Endothelial cell of umbilical vein (primary cell): Measurements from ENCODE around the gene KAZALD1.

Experiments
- EZH2 ChIP-seq: IDR thresholded peaks from 2 replicates; pipeline ENCODE4 v1.6.1; 2012; ENCODE audit warnings: borderline replicate concordance, low read depth, mild to moderate bottlenecking, moderate library complexity, low read length, inconsistent platforms; ENCODE audit not compliant: severe bottlenecking
- FOS ChIP-seq: IDR thresholded peaks from 2 replicates; pipeline ENCODE4 v1.6.1; 2011; ENCODE audit warnings: mild to moderate bottlenecking, low read length, moderate library complexity, borderline replicate concordance; ENCODE audit not compliant: insufficient read depth
- GATA2 ChIP-seq: IDR thresholded peaks from 2 replicates; pipeline ENCODE4 v1.7.0; 2011; ENCODE audit warnings: low read depth, mild to moderate bottlenecking, moderate library complexity, mixed read lengths, low read length; ENCODE audit not compliant: insufficient read length, insufficient read depth
- JUN ChIP-seq: IDR thresholded peaks from 2 replicates; pipeline ENCODE4 v1.6.1; 2011; ENCODE audit warnings: borderline replicate concordance, low read depth; ENCODE audit not compliant: insufficient read length, insufficient read depth
- POLR2A ChIP-seq: IDR thresholded peaks from 2 replicates; pipeline ENCODE4 v1.6.1; 2012; ENCODE audit warnings: low read depth, mild to moderate bottlenecking, control low read depth, low read length
- POLR2AphosphoS5 ChIP-seq: IDR thresholded peaks from 2 replicates; pipeline ENCODE4 v1.6.1; 2012; ENCODE audit warnings: low read depth, mild to moderate bottlenecking, control low read depth, low read length, moderate library complexity; ENCODE audit not compliant: insufficient read depth
- TF ChIP-seq, protein P1 (sequence below), 2 donors: IDR thresholded peaks; 1 replicate in 1 of 2; 2 replicates in 1 of 2; pipeline ENCODE4 v1.5.1; 2011; ENCODE audit warnings: low read length in 2 of 2, mild to moderate bottlenecking in 2 of 2, moderate library complexity in 2 of 2, control low read depth in 1 of 2, inconsistent platforms in 1 of 2, low read depth in 1 of 2; ENCODE audit not compliant: insufficient read depth in 1 of 2; ENCODE audit errors: extremely low read depth in 1 of 2
- TF ChIP-seq, protein P2 (sequence below): IDR thresholded peaks from 2 replicates; pipeline ENCODE4 v1.6.1; 2011; ENCODE audit not compliant: insufficient read depth, insufficient read length

DNA sequence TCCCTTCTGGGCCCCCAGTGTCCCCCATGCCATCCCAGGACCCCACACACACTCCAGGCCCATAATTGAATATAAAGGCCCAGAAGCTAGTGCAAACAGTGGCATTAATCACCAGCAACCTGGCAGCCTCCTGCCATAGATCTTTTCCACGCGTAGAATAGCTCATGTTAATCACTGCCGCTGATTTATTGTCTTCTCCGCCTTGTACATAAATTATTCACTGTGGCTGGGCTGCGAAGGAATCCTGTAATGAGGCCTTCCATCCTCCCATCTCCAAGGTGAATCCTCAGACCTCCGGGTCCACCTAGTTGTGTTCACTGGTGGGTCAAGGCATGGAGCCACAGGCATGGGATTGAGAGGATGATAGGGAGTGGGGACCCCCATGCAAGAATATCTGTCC lies 33.2 kb downstream of the KAZALD1 start:
- TF ChIP-seq EZH2: no peak
- TF ChIP-seq, protein P1, sequence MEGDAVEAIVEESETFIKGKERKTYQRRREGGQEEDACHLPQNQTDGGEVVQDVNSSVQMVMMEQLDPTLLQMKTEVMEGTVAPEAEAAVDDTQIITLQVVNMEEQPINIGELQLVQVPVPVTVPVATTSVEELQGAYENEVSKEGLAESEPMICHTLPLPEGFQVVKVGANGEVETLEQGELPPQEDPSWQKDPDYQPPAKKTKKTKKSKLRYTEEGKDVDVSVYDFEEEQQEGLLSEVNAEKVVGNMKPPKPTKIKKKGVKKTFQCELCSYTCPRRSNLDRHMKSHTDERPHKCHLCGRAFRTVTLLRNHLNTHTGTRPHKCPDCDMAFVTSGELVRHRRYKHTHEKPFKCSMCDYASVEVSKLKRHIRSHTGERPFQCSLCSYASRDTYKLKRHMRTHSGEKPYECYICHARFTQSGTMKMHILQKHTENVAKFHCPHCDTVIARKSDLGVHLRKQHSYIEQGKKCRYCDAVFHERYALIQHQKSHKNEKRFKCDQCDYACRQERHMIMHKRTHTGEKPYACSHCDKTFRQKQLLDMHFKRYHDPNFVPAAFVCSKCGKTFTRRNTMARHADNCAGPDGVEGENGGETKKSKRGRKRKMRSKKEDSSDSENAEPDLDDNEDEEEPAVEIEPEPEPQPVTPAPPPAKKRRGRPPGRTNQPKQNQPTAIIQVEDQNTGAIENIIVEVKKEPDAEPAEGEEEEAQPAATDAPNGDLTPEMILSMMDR (IDR thresholded peaks at IDR 0.05; ENCODE audit: extremely low read depth in 1 of 2, insufficient read depth in 1 of 2, low read depth in 1 of 2, low read length in 2 of 2): no peak
- no peak for TF ChIP-seq POLR2AphosphoS5
- no peak for TF ChIP-seq POLR2A
- TF ChIP-seq, protein P2, sequence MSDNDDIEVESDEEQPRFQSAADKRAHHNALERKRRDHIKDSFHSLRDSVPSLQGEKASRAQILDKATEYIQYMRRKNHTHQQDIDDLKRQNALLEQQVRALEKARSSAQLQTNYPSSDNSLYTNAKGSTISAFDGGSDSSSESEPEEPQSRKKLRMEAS: no peak
- no peak for TF ChIP-seq JUN
- TF ChIP-seq FOS: no peak
- TF ChIP-seq GATA2: no peak
